Left ventricle myocardium inferior (tissue), 1 donor: ENCODE data around the gene SBNO2. TPM values are rescaled to one million over a fixed set of nuclear protein-coding genes. Genes with fewer than 3 reads are reported as not detected.

Experiments used
- DNase-seq: peaks from one replicate; pipeline ENCODE4 v3.0.0-alpha.2; 2020
- H3K27ac ChIP-seq: fragments of 200-600 bp; replicated peaks from 2 replicates; pipeline ENCODE4 v1.8.0; 2021
- H3K27me3 ChIP-seq: fragments of 200-600 bp; 2 replicates; pipeline ENCODE4 v1.8.0; 2021; ENCODE audit warnings: low read depth
- H3K36me3 ChIP-seq: fragments of 200-600 bp; 2 replicates; pipeline ENCODE4 v1.8.0; 2021
- H3K4me1 ChIP-seq: fragments of 200-600 bp; 2 replicates; pipeline ENCODE4 v1.8.0; 2021
- H3K4me3 ChIP-seq: fragments of 200-600 bp; 2 replicates; pipeline ENCODE4 v1.8.0; 2021; ENCODE audit warnings: mild to moderate bottlenecking, moderate library complexity
- H3K9me3 ChIP-seq: fragments of 200-600 bp; replicated peaks from 2 replicates; pipeline ENCODE4 v1.8.0; 2021
- intact Hi-C: fragments of 100-400 bp; cut with micrococcal nuclease; formaldehyde crosslinking; loops from one replicate; pipeline ENCODE4 v1.11.0; 2022
- total RNA-seq: library from RNA; stranded (reverse); fragmentation: NEBNext Ultra II Directional; extraction: Animal tissue kit (Norgen Biotek cat#: 25700); gene quantifications from one replicate; pipeline ENCODE4 v1.2.1, GENCODE V29; 2021
- TF ChIP-seq, protein P1 (sequence below): fragments of 200-600 bp; IDR thresholded peaks from 2 replicates; pipeline ENCODE4 v1.8.0; 2021; ENCODE audit warnings: antibody characterized with exemption, mild to moderate bottlenecking, borderline replicate concordance
- donor health status: DM: no; HTN: yes; CAD: no; lungs with severe emphysema.

The SBNO2 gene
- total RNA-seq, 1 donor from 2014 or later: 16.9 TPM

DNA sequence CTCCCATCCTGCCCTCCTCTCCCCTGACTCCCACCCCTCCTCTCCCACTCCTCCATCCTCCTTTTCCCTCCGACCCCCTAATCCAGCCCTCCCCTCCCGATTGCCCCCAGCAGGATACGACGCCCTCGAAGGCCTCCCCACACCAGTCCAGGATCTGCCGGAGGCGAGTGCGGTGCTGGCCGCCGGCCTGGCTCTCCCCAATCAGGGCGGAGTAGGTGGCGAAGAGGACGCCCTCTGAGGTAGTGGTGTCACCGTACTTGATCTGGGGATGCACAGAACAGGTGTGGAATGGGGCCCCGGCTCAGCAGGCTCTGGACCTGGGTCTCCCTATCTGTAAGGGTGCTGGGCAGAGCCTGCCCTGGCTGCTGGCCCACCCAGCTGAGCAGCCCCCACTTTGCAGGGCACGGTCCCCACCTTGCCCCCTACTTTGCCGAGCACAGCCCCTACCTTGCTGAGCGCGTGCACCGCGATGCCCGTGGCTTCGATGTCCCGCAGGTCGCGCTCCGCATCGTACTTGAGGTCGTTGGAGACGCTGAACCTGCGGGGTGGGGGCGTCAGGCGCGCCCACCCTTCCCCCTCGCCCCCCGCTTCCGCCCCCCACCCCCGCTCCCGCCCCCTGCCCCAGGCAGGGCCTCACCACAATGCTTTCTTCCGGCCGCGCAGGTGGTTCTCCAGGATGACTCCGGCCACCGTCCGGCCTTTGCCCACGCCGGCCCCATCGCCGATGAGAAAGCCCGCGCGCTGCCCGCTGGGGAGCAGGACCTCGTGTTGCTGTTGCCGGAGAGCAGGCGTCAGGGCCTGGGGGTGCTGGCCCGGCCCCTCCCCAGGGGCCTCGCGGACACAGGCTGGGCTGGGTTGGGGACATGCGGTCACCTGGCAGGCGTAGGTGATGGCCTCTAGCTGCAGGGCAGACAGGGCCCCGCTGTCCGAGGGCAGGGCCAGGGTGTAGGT, 51.8 kb downstream of the SBNO2 start:
- no peak overlapping the region for H3K27ac ChIP-seq
- no peaks in the 10 kb centered on the region for H3K27me3 ChIP-seq
- no peaks in the 10 kb centered on the region for H3K9me3 ChIP-seq
- H3K4me3 ChIP-seq: no peak overlapping the region
- no peaks in the 10 kb centered on the region for H3K4me1 ChIP-seq
- DNase-seq: no peak
- peaks cover 95% of the 10 kb centered on the region for H3K36me3 ChIP-seq
- TF ChIP-seq, protein P1, sequence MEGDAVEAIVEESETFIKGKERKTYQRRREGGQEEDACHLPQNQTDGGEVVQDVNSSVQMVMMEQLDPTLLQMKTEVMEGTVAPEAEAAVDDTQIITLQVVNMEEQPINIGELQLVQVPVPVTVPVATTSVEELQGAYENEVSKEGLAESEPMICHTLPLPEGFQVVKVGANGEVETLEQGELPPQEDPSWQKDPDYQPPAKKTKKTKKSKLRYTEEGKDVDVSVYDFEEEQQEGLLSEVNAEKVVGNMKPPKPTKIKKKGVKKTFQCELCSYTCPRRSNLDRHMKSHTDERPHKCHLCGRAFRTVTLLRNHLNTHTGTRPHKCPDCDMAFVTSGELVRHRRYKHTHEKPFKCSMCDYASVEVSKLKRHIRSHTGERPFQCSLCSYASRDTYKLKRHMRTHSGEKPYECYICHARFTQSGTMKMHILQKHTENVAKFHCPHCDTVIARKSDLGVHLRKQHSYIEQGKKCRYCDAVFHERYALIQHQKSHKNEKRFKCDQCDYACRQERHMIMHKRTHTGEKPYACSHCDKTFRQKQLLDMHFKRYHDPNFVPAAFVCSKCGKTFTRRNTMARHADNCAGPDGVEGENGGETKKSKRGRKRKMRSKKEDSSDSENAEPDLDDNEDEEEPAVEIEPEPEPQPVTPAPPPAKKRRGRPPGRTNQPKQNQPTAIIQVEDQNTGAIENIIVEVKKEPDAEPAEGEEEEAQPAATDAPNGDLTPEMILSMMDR: no peak
- intact Hi-C loops: loop anchor here (10.0 kb wide), 1 partner anchor 63 kb away; no protein-coding TSS in a partner anchor

DNA sequence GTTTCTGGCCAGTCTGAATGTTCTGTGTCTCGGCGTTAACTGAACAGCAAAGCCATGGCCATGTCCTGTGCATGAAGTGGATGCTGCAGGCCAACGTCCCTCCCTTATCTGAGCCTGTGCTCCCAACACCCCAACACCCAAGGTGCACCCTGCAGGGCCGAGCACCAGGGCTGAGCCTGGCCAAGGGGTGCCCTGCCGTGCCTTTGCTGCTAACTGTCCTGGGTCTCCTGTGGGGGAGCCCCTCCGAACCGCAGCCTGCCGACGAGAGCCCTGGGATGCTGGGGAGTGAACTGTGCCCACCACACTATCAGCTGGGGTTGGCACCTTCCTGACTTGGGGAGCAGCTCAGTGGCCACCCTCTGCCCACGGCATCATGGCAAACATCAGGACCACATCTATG, 52.7 kb downstream of the SBNO2 start:
- Histone ChIP-seq H3K27me3 (no peaks in the 10 kb centered on the region), H3K9me3 (no peaks in the 10 kb centered on the region), H3K36me3 (peaks cover 95% of the 10 kb centered on the region), H3K4me3 (no peak overlapping the region), H3K4me1 (no peaks in the 10 kb centered on the region), H3K27ac (no peak overlapping the region)
- DNase-seq: no peak
- intact Hi-C loops: loop anchor here (10.0 kb wide), 1 partner anchor 63 kb away; no protein-coding TSS in a partner anchor
- TF ChIP-seq, protein P1: no peak

DNA sequence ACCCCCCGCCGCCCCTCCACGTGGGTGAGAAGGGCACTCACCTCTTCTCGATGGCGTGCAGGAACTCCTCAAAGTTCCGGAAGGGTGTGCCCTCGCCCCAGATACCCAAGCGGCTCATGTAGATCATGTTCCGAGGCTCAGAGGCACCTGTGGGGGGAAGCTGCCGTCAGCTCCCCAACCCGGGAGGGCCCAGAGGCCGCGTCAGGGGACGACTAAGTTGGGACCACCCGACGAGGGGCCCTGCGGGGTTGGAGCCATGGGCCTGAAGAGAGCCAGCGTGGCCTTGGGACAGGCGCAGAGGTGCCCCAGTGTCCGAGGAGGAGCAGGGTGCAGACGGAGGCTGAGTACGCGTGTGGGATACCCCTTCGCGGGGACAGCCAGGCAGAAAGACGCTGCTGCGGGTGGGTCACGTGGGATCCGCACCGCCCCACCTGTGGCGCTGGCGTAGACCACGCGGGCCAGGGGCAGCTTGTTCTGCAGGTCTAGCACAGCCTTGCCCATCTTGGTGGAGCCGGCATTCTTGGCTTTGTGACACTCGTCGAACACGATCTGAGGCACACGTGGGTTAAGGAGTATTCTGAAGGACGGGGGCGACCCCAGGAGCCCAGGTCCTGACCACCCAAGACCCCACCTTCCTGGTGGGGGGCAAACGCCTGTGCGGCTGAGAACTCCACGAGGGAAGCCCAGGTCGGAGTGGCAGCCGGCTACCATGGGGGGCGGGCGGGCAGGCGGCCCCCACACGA, 54.4 kb downstream of the SBNO2 start:
- H3K27ac ChIP-seq: no peak overlapping the region
- no peaks in the 10 kb centered on the region for H3K4me1 ChIP-seq
- H3K36me3 ChIP-seq: peaks cover 93% of the 10 kb centered on the region
- DNase-seq: no peak
- no peaks in the 10 kb centered on the region for H3K9me3 ChIP-seq
- TF ChIP-seq, protein P1: no peak
- intact Hi-C loops: loop anchor here (10.0 kb wide), 1 partner anchor 65 kb away; no protein-coding TSS in a partner anchor
- no peak overlapping the region for H3K4me3 ChIP-seq
- H3K27me3 ChIP-seq: no peaks in the 10 kb centered on the region

DNA sequence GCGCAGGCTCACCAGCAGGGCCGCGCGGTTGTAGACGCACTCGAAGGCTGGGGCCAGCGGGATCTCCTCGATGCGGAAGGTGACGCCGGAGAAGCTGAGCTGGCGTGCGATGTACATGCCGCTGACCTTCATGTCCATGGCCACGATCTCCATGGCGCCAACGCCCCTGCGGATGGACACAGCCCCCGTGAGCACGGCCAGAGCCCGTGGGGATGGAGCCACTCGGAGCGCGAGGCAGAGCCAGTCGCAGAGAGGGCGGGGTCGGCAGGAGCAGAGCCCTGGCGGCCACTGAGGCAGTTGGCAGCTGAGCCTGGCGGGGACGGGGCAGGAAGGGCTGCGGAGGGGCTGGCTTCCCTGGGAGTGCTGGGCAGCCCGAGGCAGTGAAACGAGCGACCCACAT, 55.1 kb downstream of the SBNO2 start:
- H3K36me3 ChIP-seq: peaks cover 91% of the 10 kb centered on the region
- H3K9me3 ChIP-seq: no peaks in the 10 kb centered on the region
- H3K27ac ChIP-seq: no peak overlapping the region
- no peak for DNase-seq
- TF ChIP-seq, protein P1: no peak
- H3K4me1 ChIP-seq: peaks cover 3% of the 10 kb centered on the region
- H3K4me3 ChIP-seq: no peak overlapping the region
- no peaks in the 10 kb centered on the region for H3K27me3 ChIP-seq
- intact Hi-C loops: no loop called here

DNA sequence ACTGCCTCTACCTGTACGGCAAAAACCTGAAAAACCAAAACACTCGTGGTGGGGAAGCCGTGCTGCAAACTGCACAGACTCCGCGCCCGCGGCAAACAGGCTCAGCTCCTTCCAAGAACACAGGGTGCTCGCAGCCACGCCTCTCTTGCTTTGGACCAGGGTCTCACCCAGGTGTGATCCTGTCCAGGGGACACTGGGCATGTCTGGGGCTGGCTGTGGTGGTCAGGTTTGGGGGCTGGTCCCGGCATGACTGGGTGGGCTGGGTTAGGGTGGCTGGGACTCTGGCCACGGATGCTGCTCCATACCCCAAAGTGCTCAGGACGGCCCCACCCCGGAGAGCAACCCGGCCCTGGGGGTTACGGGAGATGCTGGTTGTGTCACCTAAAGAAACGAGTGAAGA, 56.4 kb downstream of the SBNO2 start:
- Histone ChIP-seq H3K36me3 (peaks cover 82% of the 10 kb centered on the region), H3K9me3 (no peaks in the 10 kb centered on the region), H3K27me3 (no peaks in the 10 kb centered on the region), H3K4me3 (no peak overlapping the region), H3K27ac (no peak overlapping the region), H3K4me1 (peaks cover 16% of the 10 kb centered on the region)
- TF ChIP-seq, protein P1: no peak
- no peak for DNase-seq
- intact Hi-C loops: no loop called here
